HuH-7 (cell line): Measurements from ENCODE around the gene LRRC34.

Experiments used
- DNase-seq: peaks from one replicate; pipeline ENCODE4 v3.0.0; 2011; ENCODE audit warnings: low spot score

LRRC34 gene

GRCh38 chr3:169764882-169765612, 47.7 kb downstream of the LRRC34 start, which contains the start of gene TERC:
TERC (minus strand) TSS chr3:169765060.
- DNase-seq: peak; percentile 95

DNA sequence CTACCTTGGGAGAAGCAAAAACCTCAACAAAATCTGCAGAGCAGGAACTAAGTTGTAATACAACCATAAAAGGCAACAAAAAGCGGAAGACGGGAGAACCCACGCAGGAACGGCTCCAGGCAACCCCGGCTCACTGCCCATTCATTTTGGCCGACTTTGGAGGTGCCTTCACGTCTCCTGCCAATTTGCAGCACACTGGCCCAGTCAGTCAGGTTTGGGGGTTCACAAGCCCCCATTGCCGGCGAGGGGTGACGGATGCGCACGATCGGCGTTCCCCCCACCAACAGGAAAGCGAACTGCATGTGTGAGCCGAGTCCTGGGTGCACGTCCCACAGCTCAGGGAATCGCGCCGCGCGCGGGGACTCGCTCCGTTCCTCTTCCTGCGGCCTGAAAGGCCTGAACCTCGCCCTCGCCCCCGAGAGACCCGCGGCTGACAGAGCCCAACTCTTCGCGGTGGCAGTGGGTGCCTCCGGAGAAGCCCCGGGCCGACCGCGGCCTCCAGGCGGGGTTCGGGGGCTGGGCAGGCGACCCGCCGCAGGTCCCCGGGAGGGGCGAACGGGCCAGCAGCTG, 48.3 kb downstream of the LRRC34 start:
- peak; percentile 28 for DNase-seq

GRCh38 chr3:169760479-169760878, 52.2 kb downstream of the LRRC34 start:
- DNase-seq: no peak

GRCh38 chr3:169759256-169759655, 53.4 kb downstream of the LRRC34 start:
- no peak for DNase-seq

DNA sequence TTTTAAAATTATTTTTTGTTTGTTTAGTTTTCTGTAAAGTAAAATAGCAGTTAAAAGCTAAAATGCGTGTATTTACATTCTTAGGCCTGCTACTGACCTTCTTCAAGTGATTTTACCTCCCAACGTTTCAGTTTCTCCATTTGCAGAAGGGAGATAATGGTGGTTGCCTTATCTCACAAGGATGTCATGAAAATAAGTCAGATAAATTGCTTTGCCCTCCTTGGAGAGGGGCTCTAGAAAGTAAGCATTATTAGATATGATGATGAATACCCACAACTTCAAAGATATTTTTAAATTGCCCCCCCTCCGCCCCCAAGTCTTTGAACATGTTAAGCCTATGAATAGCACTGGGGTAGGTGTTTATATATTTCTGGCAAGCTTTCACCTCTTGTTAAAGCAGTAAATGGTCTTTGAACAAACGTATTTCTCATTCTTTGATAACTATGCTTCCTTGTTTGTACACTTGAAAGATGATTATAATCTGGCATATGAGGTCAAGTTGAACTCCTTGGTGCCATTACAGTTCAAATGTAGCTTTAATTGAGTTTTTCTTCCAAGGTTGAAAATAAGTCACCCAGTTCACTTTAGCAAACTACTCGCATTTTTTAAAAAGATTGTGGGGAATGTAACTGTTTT, 54.2 kb downstream of the LRRC34 start:
- no peak for DNase-seq

DNA sequence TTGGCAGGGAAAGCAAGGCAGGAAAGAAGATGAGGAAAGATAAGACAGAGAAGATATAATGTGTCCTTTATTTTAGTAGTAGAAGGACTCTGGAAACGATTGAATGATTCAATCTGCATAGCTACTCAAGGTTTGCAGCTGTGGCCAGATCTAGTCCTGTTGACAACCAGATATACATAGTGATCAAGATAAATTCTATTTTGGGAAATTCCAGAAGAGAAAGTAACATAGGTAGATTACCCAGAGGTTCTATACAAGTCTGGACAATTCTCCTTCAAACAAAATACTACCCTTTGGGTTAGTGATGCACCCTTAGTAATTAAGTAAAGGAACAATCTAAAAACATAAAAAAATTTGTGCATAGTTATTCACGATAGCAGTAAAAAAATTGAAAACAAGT, 57.2 kb downstream of the LRRC34 start:
- DNase-seq: no peak

- no peak for DNase-seq
Measured at GRCh38 chr3:169754711-169755110, 58.0 kb downstream of the LRRC34 start.

- DNase-seq: no peak
Measured at GRCh38 chr3:169751875-169752274, 60.8 kb downstream of the LRRC34 start.

- DNase-seq: no peak
Measured at GRCh38 chr3:169750665-169751064, 62.0 kb downstream of the LRRC34 start.

DNA sequence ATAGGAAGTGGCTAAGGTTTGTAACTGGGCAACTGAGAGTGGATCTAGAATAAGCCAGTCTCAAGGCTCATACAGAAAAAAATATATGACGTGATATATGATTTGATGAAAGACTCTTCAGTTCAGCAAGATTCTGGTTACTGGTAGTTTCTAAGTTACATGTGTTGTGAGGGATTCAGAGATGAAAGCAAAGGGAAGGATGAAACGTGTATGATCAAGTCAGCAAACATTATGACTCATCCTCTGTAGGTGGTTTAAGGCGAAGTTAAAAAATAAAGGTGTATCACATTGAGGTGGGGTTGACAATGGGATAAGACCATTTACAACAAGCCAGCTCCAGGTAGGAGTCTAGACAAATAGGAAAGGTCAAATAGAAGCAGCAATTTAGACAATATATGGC, 64.0 kb downstream of the LRRC34 start:
- DNase-seq: no peak

GRCh38 chr3:169746924-169747323, 65.8 kb downstream of the LRRC34 start:
- DNase-seq: no peak

- DNase-seq: no peak
Measured at GRCh38 chr3:169744366-169745054, 68.2 kb downstream of the LRRC34 start.
